Measurements from ENCODE around the gene MYADM. TPM values are rescaled to one million over a fixed set of nuclear protein-coding genes. Genes with fewer than 3 reads are reported as not detected.

Gene MYADM
- polyA plus RNA-seq, 4 donors, result 2.2 to 41.3 (median 20.4) TPM

DNA sequence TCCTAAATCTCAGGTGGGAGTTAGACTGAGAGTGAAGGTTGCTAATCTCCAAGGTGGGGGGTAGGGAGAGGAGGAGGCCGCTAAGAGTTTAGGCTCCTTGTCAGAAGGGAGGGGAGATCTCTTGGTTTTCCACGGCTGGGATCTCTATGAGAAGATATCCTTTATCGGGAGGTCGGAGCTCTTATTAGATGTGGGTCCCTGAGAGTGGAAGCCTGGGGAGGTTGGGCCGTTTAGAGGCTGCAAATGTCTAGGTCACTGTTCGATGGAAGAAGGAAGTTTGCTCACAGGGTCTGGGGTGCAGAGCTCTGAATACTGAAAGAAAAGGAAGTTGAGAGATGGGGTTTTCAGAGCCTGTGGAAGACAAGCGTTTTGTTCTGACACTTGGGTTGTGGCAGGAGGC lies 3.8 kb downstream of the MYADM start:
- peaks cover 0 to 11% (median 7%) of the 10 kb centered on the region in 3 donors for H3K4me1 ChIP-seq (ENCODE audit: control insufficient read depth in 3 of 3, insufficient read depth in 2 of 3, low read depth in 1 of 3, low read length in 2 of 3)
- DNase-seq, result no peak
- H3K36me3 ChIP-seq (ENCODE audit: control insufficient read depth in 3 of 3, insufficient read depth in 2 of 3, low read depth in 1 of 3, low read length in 3 of 3), result peaks cover 0 to 37% (median 5%) of the 10 kb centered on the region in 3 donors
- no peak overlapping the region for H3K4me3 ChIP-seq (ENCODE audit: low read depth in 1 of 3, low read length in 3 of 3)
- WGBS, 3 donors, result 49 to 59% (median 56%) methylated on average over 7 of the region's 7 CpGs
- no peak for FAIRE-seq
- H3K27me3 ChIP-seq (ENCODE audit: control insufficient read depth in 3 of 3, insufficient read depth in 3 of 3, low read length in 3 of 3), result no peaks in the 10 kb centered on the region
- H3K27ac ChIP-seq (ENCODE audit: low read depth in 1 of 3, low read length in 2 of 3), result peak overlapping the region in 1 of 3 donors; percentile 5
- no peaks in the 10 kb centered on the region for H3K9me3 ChIP-seq (ENCODE audit: control insufficient read depth in 2 of 2, insufficient read depth in 1 of 2, low read depth in 1 of 2, low read length in 1 of 2)

DNA sequence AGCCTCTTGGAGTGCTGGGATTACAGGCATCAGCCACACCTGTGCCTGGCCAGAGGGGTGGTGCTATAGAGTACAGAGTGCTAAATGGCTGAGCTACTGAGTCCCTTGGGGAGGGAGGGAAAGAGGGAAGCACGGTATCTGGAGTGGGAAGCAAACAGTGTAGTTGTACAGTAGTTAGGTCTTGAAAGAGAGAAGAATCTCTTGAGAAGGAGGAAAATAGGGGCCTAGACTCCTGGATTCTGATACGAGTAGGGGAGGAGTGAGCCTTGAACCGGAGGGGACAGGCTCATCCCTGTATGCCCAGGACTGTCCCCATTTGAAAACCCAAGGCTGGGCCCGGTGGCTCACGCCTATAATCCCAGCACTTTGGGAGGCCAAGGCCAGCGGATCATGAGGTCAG lies 5.1 kb downstream of the MYADM start:
- 75 to 77% (median 75%) methylated on average over 6 of the region's 6 CpGs for WGBS, 3 donors
- Histone ChIP-seq H3K27me3 (ENCODE audit: control insufficient read depth in 3 of 3, insufficient read depth in 3 of 3, low read length in 3 of 3) (no peaks in the 10 kb centered on the region), H3K9me3 (ENCODE audit: control insufficient read depth in 2 of 2, insufficient read depth in 1 of 2, low read depth in 1 of 2, low read length in 1 of 2) (no peaks in the 10 kb centered on the region), H3K4me3 (ENCODE audit: low read depth in 1 of 3, low read length in 3 of 3) (no peak overlapping the region), H3K4me1 (ENCODE audit: control insufficient read depth in 3 of 3, insufficient read depth in 2 of 3, low read depth in 1 of 3, low read length in 2 of 3) (peaks cover 0 to 5% (median 4%) of the 10 kb centered on the region in 3 donors), H3K36me3 (ENCODE audit: control insufficient read depth in 3 of 3, insufficient read depth in 2 of 3, low read depth in 1 of 3, low read length in 3 of 3) (peaks cover 0 to 37% (median 5%) of the 10 kb centered on the region in 3 donors), H3K27ac (ENCODE audit: low read depth in 1 of 3, low read length in 2 of 3) (peak overlapping the region in 1 of 3 donors; percentile 0)
- DNase-seq, result no peak
- FAIRE-seq, result no peak

GRCh38 chr19:53873773-53874605 lies 6.3 kb downstream of the MYADM start:
- H3K9me3 ChIP-seq (ENCODE audit: control insufficient read depth in 2 of 2, insufficient read depth in 1 of 2, low read depth in 1 of 2, low read length in 1 of 2), result no peaks in the 10 kb centered on the region
- FAIRE-seq, result no peak
- no peak overlapping the region for H3K4me3 ChIP-seq (ENCODE audit: low read depth in 1 of 3, low read length in 3 of 3)
- peaks cover 0 to 37% (median 5%) of the 10 kb centered on the region in 3 donors for H3K36me3 ChIP-seq (ENCODE audit: control insufficient read depth in 3 of 3, insufficient read depth in 2 of 3, low read depth in 1 of 3, low read length in 3 of 3)
- 92 to 95% (median 94%) methylated on average over 49 to 51 of the region's 51 CpGs for WGBS, 3 donors
- no peaks in the 10 kb centered on the region for H3K27me3 ChIP-seq (ENCODE audit: control insufficient read depth in 3 of 3, insufficient read depth in 3 of 3, low read length in 3 of 3)
- H3K4me1 ChIP-seq (ENCODE audit: control insufficient read depth in 3 of 3, insufficient read depth in 2 of 3, low read depth in 1 of 3, low read length in 2 of 3), result peaks cover 0 to 6% (median 4%) of the 10 kb centered on the region in 3 donors
- no peak overlapping the region for H3K27ac ChIP-seq (ENCODE audit: low read depth in 1 of 3, low read length in 2 of 3)
- no peak for DNase-seq

GRCh38 chr19:53874606-53874990 lies 6.9 kb downstream of the MYADM start:
- 68 to 74% (median 69%) methylated on average over 6 of the region's 6 CpGs for WGBS, 3 donors
- H3K27me3 ChIP-seq (ENCODE audit: control insufficient read depth in 3 of 3, insufficient read depth in 3 of 3, low read length in 3 of 3), result peaks cover 0 to 2% (median 0%) of the 10 kb centered on the region in 3 donors
- DNase-seq, result no peak
- H3K9me3 ChIP-seq (ENCODE audit: control insufficient read depth in 2 of 2, insufficient read depth in 1 of 2, low read depth in 1 of 2, low read length in 1 of 2), result no peaks in the 10 kb centered on the region
- no peak overlapping the region for H3K4me3 ChIP-seq (ENCODE audit: low read depth in 1 of 3, low read length in 3 of 3)
- no peak for FAIRE-seq
- H3K27ac ChIP-seq (ENCODE audit: low read depth in 1 of 3, low read length in 2 of 3), result peak overlapping the region in 1 of 3 donors; percentile 6
- H3K36me3 ChIP-seq (ENCODE audit: control insufficient read depth in 3 of 3, insufficient read depth in 2 of 3, low read depth in 1 of 3, low read length in 3 of 3), result peaks cover 0 to 37% (median 5%) of the 10 kb centered on the region in 3 donors
- peaks cover 0 to 6% (median 5%) of the 10 kb centered on the region in 3 donors for H3K4me1 ChIP-seq (ENCODE audit: control insufficient read depth in 3 of 3, insufficient read depth in 2 of 3, low read depth in 1 of 3, low read length in 2 of 3)

DNA sequence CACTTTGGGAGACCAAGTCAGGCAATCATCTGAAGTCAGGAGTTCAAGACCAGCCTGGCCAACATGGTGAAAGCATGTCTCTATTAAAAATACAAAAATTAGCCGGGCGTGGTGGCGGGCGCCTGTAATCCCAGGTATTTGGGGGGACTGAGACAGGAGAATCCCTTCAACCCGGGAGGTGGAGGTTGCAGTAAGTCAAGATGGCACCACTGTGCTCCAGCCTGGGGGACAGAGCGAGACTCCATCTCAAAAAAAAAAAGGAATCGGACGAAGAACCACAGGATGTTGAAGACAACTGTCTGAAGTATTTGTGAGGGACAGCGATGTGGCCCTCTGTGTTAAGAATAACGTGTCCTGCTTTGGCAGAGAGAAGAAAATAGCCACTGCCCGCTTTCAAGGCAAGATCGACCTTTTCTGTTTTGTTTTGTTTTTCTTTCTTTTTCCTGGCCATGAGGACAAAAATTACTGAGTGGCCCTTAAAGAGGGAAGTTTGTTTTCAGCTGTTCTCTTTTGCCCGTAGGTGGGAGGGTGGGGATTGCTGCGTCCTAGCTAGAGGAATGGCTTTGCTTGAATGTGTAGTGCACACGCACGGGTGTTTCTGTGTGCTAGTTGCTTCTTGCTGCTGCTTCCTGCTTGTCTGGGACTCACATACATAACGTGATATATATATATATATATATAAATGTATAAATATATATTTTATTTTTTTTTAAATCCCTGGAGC lies 8.1 kb downstream of the MYADM start:
- 81 to 92% (median 87%) methylated on average over 17 of the region's 17 CpGs for WGBS, 3 donors
- Histone ChIP-seq H3K4me1 (ENCODE audit: control insufficient read depth in 3 of 3, insufficient read depth in 2 of 3, low read depth in 1 of 3, low read length in 2 of 3) (peaks cover 0 to 7% (median 7%) of the 10 kb centered on the region in 3 donors), H3K27ac (ENCODE audit: low read depth in 1 of 3, low read length in 2 of 3) (no peak overlapping the region), H3K27me3 (ENCODE audit: control insufficient read depth in 3 of 3, insufficient read depth in 3 of 3, low read length in 3 of 3) (peaks cover 0 to 8% (median 0%) of the 10 kb centered on the region in 3 donors), H3K9me3 (ENCODE audit: control insufficient read depth in 2 of 2, insufficient read depth in 1 of 2, low read depth in 1 of 2, low read length in 1 of 2) (no peaks in the 10 kb centered on the region), H3K4me3 (ENCODE audit: low read depth in 1 of 3, low read length in 3 of 3) (no peak overlapping the region), H3K36me3 (ENCODE audit: control insufficient read depth in 3 of 3, insufficient read depth in 2 of 3, low read depth in 1 of 3, low read length in 3 of 3) (peaks cover 0 to 33% (median 5%) of the 10 kb centered on the region in 3 donors)
- FAIRE-seq (no peak), DNase-seq (no peak)

DNA sequence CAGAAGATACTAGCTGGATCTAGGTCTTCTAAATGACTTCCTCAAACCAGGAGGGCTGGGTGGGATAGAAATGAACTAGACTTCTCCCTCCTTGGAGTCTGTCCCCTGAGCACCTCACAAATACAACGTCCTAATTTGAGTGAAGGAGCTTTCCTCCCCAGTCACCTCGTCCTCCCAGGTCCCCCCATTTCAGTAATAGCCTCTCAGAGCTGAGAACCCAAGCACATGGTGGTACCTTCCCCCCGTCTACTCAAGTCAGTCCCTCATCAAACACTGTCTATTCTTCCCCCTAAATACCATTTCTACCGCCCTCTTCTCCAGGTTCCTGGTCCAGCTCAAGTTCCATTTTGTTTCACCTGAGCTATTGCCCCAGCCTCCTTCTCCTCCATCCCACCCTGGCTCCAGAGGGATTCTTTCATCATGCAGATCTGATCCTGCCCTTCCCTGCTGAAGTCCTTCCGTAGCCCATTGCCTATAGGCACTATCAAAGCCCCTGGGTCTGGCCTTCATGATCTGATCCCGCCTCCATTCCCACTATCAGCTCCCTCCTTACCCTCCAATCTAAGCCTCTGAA lies 9.1 kb downstream of the MYADM start:
- H3K27me3 ChIP-seq (ENCODE audit: control insufficient read depth in 3 of 3, insufficient read depth in 3 of 3, low read length in 3 of 3), result peaks cover 0 to 18% (median 0%) of the 10 kb centered on the region in 3 donors
- WGBS, 3 donors, result 85 to 93% (median 86%) methylated on average over 5 to 6 of the region's 6 CpGs
- DNase-seq (no peak), FAIRE-seq (no peak)
- H3K9me3 ChIP-seq (ENCODE audit: control insufficient read depth in 2 of 2, insufficient read depth in 1 of 2, low read depth in 1 of 2, low read length in 1 of 2), result no peaks in the 10 kb centered on the region
- no peak overlapping the region for H3K4me3 ChIP-seq (ENCODE audit: low read depth in 1 of 3, low read length in 3 of 3)
- H3K4me1 ChIP-seq (ENCODE audit: control insufficient read depth in 3 of 3, insufficient read depth in 2 of 3, low read depth in 1 of 3, low read length in 2 of 3), result peaks cover 0 to 10% (median 3%) of the 10 kb centered on the region in 3 donors
- no peak overlapping the region for H3K27ac ChIP-seq (ENCODE audit: low read depth in 1 of 3, low read length in 2 of 3)
- H3K36me3 ChIP-seq (ENCODE audit: control insufficient read depth in 3 of 3, insufficient read depth in 2 of 3, low read depth in 1 of 3, low read length in 3 of 3), result peaks cover 0 to 31% (median 5%) of the 10 kb centered on the region in 3 donors

- Histone ChIP-seq H3K9me3 (ENCODE audit: control insufficient read depth in 2 of 2, insufficient read depth in 1 of 2, low read depth in 1 of 2, low read length in 1 of 2) (no peaks in the 10 kb centered on the region), H3K27ac (ENCODE audit: low read depth in 1 of 3, low read length in 2 of 3) (peak overlapping the region in 1 of 3 donors; percentile 14), H3K27me3 (ENCODE audit: control insufficient read depth in 3 of 3, insufficient read depth in 3 of 3, low read length in 3 of 3) (peaks cover 0 to 22% (median 0%) of the 10 kb centered on the region in 3 donors), H3K36me3 (ENCODE audit: control insufficient read depth in 3 of 3, insufficient read depth in 2 of 3, low read depth in 1 of 3, low read length in 3 of 3) (peaks cover 0 to 28% (median 5%) of the 10 kb centered on the region in 3 donors), H3K4me1 (ENCODE audit: control insufficient read depth in 3 of 3, insufficient read depth in 2 of 3, low read depth in 1 of 3, low read length in 2 of 3) (peaks cover 0 to 14% (median 3%) of the 10 kb centered on the region in 3 donors), H3K4me3 (ENCODE audit: low read depth in 1 of 3, low read length in 3 of 3) (no peak overlapping the region)
- FAIRE-seq (no peak), DNase-seq (no peak)
- WGBS, 3 donors, result 59 to 68% (median 64%) methylated on average over 10 of the region's 10 CpGs
Measured at GRCh38 chr19:53877361-53877766, 9.7 kb downstream of the MYADM start.

- H3K9me3 ChIP-seq (ENCODE audit: control insufficient read depth in 2 of 2, insufficient read depth in 1 of 2, low read depth in 1 of 2, low read length in 1 of 2), result no peaks in the 10 kb centered on the region
- WGBS, 3 donors, result 35 to 46% (median 38%) methylated on average over 12 of the region's 12 CpGs
- H3K4me3 ChIP-seq (ENCODE audit: low read depth in 1 of 3, low read length in 3 of 3), result peak overlapping the region; percentile 44 to 66 (median 46)
- FAIRE-seq (no peak), DNase-seq (no peak)
- H3K27ac ChIP-seq (ENCODE audit: low read depth in 1 of 3, low read length in 2 of 3), result peak overlapping the region in 1 of 3 donors; percentile 41
- peaks cover 0 to 35% (median 8%) of the 10 kb centered on the region in 3 donors for H3K27me3 ChIP-seq (ENCODE audit: control insufficient read depth in 3 of 3, insufficient read depth in 3 of 3, low read length in 3 of 3)
- H3K36me3 ChIP-seq (ENCODE audit: control insufficient read depth in 3 of 3, insufficient read depth in 2 of 3, low read depth in 1 of 3, low read length in 3 of 3), result peaks cover 0 to 17% (median under 1%) of the 10 kb centered on the region in 3 donors
- peaks cover 0 to 15% (median 3%) of the 10 kb centered on the region in 3 donors for H3K4me1 ChIP-seq (ENCODE audit: control insufficient read depth in 3 of 3, insufficient read depth in 2 of 3, low read depth in 1 of 3, low read length in 2 of 3)
Measured at GRCh38 chr19:53878776-53879139, 11.1 kb downstream of the MYADM start.

All from small intestine (tissue), 7 donors.